Central memory CD4-positive, alpha-beta T cell (primary cell): ENCODE measurements around the gene UFD1.

Experiments
- DNase-seq: peaks from one replicate; pipeline ENCODE4 v3.0.0; 2022

UFD1 gene

DNA sequence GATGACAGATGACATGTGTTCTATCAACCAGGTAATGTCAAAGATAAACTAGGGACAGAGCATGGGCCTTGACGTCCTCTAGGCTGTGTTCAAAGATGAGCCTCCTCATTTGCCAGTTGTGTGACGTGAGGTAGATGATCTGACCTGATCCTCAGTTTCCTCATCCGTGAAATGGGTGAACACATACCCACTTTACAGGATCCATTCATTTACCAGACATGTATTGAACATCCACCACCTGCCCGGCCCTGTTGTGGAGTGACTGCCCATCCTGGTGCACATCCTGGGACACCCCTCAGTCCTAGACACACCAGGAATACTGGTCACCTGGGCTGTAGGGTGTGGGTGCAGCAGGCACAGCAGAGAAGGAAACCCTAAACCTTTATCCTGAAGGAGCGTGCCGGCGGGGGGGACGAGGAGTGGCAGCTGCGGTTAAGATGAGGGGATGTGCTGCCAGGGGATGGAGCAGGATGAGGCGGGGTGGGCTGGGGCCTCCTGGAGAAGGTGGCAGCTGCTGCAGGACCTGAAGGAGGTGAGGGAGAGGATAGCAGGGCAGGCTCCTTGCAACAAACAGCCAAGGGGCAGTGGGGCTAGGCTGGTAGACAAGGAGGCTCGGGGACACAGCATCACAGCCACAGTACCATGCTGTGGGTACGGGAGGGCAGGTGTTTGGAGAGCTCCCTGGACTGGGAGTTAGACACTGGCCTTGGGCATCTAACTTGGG is 36.8 kb upstream of the UFD1 start:
- no peak for DNase-seq

DNA sequence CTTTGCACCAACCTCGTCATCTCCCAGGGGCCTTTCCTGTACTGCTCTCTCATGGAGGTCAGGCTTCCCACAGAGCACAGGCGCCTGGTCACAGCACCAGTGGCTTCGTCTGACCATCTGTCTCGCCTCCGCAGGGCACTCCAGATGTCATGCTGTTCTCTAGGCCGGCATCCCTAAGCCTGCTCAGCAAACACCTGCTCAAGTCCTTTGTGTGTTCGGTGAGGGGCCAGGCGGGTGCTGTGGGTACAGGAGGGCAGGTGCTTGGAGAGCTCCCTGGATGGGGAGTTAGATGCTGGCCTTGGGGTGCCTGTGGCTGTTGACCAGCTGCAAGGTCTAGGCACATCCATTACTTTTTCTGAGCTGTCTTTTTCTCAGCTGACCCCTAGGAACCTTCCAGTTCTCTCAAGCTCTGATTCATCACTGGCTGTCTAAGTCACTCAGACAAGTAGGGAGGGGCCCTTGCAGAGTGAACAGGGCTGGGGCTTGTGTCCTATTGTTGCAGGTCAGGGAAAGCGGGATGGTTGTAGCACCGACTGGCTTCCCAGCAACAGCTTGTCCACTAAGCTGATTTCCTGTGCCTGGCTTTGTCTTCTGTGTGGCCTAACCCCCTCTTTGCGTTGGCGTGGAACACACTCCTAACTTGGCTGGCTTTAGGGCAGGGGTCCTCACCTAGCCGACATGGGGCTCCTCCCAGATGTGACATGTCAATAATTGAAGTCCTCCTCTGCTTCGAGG is 36.0 kb upstream of the UFD1 start:
- no peak for DNase-seq

DNA sequence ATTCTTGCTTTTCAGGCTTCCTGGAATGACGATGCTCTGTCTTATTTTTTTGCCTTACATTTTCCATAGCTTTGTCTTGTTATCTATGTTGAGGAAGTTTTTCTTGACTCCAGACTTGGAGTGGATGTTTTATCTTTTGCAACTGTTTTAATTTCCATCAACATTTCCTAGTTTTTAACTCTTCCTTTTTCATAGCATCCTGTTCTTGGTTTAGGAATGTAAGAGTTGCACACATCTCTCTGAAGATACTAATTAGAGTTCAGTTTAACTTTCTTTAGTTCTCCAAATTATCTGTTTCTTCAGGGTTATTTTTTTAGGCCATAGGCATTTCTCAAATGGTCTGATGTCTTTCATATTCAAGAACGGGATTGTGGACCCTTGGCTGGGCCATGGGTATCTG is 34.8 kb upstream of the UFD1 start:
- no peak for DNase-seq

DNA sequence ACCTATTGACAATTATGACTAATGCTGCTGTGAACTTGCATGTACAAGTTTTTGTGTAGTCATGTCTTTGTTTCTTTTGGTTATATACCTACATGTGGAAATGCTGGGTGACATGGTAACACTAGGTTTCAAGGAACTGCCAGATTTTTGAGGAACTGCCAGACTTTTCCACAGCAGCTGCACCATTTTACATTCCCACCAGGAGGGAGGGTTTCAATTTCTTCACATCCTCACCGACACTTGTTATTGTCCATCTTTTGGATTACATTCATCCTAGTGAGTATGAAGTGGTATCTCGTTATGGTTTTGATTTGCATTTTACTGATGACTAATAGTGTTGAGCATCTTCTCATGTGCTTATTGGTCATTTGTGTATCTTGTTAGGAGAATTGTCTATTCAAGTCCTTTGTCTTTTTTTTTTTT is 31.9 kb upstream of the UFD1 start:
- no peak for DNase-seq

DNA sequence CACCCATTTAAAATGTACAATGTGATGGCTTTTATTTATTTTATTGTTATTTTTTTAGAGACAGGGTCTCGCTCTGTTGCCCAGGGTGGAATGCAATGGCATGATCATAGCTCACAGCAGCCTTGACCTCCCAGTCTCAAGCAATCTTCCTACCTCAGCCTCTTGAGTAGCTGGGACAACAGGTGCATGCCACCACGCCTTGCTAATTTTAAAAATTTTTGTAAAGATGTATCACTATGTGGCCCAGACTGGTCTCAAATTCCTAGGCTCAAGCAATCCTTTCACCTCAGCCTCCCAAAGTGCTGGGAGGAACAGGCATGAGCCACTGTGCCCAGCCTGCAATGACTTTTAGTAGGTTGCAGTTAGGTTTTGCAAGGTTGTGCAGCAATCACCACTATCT is 30.9 kb upstream of the UFD1 start:
- DNase-seq: no peak

DNA sequence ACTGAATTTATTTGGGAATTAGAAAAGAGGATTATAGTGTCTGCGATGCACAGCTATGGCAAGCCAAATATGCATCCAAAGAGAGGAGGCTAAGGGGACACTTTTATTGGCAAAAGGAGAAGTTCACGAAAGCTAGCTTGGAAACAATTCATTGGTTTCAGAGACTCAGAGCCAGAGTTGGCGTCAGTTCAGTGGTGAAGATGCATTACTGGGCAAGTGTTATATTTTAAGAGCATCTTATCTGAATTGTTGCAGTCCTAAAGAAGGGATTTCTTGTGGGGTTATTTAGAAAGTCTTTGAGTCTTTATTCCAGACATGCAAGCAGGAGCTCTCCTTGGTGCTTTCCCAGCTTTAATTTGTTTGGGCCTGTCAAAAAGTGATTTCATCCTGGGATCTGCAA is 30.2 kb upstream of the UFD1 start:
- DNase-seq: no peak

DNA sequence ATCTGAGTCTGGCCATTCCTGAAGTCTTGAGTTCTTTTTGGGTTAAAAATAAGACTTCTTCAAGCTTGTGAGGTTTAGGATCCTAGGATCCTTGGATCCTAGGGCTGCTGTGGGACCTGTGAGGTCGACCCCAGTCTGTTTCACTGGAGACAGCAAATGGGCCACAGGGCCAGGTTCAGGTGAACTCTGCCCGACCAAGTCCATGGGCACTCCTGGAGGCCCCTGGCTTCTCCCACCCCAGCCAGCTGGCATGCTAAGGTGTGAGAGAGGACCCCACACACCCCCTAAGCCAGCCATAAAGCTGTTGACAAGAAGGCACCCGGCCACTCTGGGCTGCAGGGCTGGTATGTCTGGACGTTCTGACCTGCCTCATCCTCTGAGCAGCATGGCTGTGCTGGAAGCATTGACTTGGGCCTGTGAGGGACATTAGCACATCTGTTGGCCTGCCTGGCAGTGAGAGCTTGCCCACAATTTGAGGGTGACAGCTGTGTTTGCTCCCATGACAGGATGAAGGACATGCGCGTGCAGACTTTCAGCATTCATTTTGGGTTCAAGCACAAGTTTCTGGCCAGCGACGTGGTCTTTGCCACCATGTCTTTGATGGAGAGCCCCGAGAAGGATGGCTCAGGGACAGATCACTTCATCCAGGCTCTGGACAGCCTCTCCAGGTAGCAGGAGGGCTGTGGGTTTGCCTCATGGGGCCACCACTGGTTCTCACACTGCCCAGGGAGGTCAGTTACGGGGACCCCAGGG is 29.2 kb upstream of the UFD1 start:
- no peak for DNase-seq

DNA sequence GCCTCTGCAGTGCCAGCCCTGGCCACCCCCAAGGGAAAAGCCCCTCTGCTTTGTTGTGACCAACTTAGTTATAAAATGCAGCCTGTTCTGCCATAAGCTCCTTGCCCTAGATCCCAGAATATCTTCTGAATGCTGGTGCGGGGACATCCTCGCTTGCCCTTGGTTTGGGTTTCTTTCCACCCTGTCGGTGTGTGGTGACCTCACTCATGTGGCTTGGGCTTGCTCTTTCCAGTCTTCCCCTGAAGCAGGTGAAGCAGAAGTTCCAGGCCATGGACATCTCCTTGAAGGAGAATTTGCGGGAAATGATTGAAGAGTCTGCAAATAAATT is 28.5 kb upstream of the UFD1 start:
- no peak for DNase-seq

DNA sequence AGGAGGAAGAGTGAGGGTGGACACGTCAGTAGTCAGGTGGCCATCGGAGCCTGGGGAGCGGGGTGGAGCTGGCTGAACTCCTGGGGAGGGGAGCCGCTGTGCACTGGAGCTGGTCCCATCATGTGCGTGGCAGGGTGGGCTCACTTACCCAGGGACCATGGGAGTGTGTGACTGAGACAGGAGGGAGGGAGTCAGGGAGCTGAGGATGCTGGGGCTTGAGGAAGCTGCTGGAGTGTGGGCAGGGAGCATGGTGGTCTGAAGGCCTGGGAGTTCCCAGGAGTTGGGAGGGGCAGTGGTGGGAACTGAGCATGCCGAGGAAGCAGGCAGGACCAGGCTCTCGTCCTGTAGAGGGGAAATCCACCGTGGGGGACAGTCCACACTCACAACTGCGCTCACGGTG is 27.2 kb upstream of the UFD1 start:
- DNase-seq: no peak

DNA sequence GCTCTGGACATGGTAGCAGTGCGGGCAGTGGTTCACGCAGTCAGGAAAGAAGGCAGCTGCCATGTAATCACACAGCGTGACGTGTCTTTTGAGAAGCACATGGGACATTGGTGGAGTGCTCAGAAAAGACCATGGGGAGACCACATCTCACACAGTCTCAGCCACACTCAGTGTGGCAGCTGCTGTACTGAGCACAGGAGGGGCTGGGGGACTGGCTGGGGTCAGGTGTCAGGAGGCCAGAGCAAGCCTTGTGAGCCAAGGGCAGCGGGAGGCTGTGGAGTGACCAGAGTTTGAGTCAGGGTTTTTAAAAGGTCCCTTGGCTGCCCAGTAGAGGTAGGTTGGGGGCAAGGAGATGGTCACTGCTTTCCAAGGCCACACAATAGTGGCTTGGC is 26.7 kb upstream of the UFD1 start:
- DNase-seq: no peak

DNA sequence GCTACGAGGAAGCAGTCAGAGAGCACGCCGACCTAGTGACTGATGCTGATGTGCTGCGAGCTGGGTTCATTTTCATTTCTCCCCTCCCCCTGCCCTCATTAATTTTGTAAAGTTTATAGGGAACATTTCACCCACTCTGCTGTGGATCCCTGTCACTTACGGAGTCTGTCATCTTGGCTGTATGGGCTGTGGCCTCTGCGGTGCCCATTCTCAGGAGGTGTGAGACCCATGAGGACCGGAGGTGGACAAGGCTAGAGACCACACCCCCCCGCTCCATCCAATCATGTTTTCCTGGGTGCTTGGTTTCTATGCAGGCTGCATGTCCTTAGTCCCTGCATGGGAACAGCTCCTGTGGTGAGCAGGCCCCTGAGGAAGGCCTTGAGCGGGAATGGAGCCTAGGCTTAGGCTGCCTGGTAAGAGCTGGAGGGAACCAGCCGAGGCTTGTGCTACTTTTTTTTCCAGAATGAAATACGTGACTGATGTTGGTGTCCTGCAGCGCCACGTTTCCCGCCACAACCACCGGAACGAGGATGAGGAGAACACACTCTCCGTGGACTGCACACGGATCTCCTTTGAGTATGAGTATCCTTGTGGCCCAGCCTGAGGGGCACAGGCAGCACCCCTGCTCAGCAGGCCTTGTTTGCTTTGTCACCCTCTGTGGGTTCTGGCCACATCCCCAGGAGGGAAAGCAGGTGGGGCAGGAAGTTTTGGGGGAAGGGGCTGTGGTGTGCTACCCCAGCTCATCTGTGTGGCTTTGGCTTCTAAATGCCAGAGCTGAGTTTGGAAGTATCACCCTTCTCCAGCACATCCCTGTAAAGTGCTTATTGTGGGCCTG is 26.1 kb upstream of the UFD1 start:
- no peak for DNase-seq

DNA sequence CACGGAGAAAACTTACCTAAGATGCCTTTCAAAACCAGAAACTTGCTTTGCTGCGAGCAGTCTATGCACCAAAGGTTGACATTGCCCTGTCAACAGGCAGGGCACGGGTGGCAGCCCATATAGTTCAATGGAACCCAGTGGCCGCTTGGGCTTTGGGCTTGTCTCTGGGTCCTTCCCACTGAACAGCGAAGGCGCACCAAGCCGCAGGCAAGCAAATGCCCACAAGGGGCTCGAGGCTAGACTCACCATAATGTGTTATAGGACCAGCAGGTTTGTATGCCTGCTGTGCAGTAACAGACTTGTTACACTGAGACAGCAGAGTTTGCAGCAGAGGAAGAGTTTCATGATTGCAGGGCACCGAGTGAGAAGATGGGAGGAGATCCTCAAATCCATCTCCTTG is 24.9 kb upstream of the UFD1 start:
- DNase-seq: no peak

DNA sequence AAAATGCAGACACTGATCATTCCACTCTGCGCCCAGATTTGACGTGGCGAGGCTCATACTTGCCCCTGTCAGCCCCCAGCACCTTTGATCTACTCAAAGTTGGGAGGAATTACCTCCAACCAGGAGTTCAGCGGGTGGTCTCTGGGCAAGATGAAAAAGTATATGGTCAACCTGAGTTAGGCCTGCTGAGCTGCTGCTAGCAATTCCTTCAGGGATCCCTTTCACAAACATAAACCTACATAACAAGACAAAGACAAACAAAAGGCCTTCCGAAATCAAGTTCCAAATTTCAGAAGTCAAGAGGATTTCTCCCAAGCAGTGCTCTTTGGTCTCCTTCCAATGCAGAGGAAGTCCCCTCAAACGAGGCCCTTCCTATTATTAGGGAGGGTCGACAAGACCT is 24.4 kb upstream of the UFD1 start:
- DNase-seq: no peak

DNA sequence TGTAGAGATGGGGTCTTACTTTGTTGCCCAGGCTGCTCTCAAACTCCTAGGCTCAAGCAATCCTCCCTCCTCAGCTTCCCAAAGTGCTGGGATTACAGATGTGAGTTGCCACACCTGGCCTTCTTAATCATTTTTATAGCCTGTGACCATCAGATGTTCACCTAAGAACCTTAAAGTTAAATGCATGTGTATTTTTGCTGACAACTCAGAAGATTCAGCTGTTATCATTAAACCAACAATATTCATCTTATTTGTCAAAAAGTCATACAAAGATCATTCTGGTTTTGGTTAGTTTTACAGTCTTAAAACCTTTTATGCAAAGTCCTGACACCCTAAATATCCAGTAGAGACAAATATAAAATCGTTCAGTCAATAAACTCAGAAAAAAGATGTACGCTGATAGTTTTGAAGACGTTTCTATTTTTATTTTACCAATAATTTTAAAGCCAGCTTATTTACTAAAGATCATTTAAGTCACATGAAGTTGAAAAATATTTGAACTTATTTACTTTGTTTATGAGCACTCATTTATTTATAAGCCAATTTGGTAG is 23.0 kb upstream of the UFD1 start:
- DNase-seq: no peak

DNA sequence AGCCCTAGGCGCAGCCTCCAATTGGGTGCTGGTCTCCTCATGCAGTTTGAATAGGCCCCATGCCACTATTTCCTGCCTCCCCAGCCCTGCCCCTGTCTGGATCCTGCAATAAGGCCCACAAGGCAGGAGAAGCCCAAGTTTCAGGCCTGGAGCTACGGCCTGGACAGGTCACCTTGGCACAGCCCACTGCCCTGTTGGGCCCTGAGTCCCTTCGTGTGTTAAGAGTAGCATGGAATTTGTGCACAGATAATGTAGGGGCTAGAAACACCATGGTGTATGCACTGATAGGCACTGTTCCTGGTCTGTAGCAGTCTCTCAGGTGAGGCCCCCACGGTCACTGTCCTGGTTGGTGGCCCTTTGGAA is 20.9 kb upstream of the UFD1 start:
- DNase-seq: no peak

DNA sequence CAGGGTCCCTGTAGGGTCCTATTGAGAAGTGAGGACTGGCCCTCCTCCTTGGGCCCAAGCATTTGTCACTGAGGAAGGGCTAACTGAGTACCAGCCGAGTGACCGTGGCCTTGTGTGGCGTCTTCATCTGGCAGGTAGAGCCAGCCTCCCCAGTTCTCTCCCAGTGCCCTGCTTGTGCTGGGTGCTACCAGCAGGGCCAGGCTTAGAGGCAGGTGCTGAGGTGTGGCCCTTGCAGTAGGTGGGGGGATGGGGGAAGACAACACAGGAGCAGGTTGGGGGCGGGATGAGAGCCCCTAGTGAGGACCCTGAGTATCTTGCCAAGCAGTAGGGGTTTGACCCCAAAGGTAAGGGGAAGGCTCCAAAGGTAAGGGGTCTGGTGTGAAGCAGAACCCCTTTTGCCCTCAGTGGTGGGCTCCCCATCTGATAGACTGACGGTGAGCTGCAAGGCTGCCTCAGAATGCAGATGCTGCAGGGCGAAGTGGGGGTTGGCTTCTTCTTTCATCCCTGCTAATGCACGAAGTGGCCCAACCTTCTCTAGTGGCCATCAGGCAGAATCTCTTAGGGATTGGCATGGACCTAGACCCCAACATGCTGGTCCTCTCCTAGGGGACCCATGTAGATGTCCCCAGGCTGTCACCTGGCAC is 20.4 kb upstream of the UFD1 start:
- DNase-seq: no peak

DNA sequence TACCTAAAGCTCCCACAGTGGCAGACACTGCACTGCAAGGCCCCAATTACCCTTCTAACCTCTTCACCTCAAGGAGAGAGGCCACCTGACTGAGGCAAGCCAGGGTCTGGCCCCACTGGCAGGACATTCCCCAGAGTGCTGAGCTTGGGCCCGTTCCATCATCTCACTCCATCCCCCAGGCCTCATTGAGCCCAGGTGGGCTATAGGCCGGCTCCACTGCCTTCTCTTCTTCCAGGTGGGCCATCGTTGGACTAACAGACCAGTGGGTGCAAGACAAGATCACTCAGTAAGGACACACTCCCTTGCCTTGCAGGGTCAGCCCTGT is 19.8 kb upstream of the UFD1 start:
- DNase-seq: no peak

DNA sequence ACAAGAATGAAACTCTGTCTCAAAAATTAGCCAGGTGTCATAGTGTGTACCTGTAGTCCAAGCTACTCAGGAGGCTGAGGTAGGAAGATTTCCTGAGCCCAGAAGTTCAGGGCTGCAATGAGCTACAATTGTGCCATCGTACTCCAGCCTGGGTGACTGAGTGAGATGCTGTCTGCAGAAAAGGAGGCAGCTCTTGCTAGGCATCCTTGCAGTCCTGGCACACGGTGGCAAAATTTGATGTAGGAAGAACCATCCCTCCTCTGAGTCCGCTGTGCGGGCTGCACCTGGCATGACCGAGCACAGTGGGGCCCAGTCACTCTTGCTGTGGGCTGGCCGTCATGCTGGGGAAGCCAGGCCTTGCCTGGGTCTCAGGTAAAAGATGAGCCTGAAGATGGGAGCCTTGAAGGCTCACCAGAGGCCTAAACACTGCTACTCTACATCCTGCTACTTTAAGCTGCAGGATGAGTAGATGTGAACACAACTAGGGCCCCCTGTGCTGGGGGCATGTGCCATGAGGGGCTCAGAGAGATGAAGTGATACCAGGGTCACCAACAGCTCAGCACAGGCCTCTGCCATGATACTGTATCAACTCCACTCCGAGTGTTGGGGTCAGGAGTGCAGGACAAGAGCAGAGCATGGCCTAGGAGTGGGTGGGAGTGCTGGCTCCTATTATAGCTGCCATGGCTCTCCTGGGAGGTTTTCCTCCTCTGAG is 19.3 kb upstream of the UFD1 start:
- no peak for DNase-seq

DNA sequence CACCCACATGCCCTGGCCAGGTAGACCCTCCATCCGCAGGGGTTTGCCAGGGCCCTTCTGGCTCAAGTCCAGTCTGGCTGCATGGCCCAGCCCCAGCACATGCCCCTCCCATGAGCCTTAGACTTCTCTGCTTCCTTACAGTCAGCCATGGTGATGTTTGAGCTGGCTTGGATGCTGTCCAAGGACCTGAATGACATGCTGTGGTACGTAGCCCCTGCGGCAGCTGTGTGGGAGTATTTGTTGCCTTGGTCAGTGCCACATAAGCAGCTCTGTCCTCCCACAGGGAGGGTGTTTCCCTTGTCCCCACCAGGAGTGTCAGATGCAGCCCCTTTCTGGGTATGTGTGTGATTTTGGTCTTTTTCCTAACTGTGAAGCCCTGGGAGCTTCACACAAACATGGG is 18.3 kb upstream of the UFD1 start:
- DNase-seq: no peak

DNA sequence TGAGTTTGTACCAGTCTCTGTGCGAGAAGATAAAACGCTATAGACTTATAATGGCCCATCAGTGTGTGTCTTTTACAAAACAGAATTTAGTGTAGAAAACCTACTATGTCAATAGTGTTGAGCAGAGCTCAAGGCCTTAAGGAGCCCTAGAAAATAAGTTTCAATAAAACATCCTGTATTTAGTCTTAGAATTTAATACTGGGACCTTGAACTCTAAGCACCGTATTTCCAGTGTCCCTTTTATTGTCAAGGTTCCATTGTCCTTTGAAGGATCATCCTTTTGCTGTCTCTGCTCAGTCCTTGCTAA is 17.3 kb upstream of the UFD1 start:
- DNase-seq: no peak

DNA sequence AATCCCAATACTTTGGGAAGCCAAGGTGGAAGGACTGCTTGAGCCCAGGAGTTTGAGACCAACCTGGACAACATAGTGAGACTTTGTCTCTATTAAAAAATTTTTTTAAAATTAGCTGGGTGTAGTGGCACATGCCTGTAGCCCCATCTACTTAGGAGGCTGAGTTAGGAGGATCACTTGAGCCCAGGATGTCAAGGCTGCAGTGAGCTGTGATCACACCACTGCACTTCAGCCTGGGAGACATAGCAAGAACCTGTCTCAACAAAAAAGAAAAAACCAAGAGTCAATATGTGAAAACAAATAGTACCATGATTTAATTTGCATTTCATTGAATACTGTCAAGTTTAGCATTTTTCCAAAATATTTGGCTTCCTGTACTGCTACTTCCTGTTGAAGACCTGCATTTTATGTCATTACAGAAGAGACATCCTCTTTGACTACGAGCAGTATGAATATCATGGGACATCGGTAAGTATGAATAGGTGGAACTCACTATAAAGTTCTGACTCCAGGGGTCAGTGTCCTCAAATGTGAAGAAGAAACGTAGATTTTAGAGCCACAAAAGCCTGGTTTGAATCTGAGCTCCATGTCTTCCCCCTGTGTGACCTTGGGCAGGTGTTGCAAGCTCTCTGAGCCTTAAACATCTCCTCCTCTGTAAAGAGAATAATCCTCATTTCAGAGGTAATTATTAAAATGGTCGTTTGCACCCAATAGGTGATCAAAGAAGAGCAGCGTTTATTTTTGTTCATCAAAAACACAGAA is 16.8 kb upstream of the UFD1 start:
- DNase-seq: peak; percentile 13
